K562 (cell line): Measurements from ENCODE around the gene A4GALT. TPM values are rescaled to one million over a fixed set of nuclear protein-coding genes. Genes with fewer than 3 reads are reported as not detected.

ENCODE experiments used
- ATAC-seq: fragments of 200-7000 bp; cut with Tn5 transposase; 3 replicates; pipeline ENCODE4 v1.9.1; 2020; ENCODE audit warnings: moderate library complexity
- BruUV-seq: library from RNA; stranded (reverse); fragments of 400-500 nt; replicated peaks from 2 replicates; lab custom pipeline; 2021; lab: Mats Ljungman, UMichigan
- CTCF ChIA-PET: fragments of 300-600 bp; formaldehyde crosslinking; extraction: SDS; loops from one replicate; lab custom pipeline; 2021; ENCODE audit warnings: low intra/inter-chr PET ratio; lab: Yijun Ruan, JAX
- POLR2A ChIA-PET: fragments of 300-600, 350-650 bp; sonication (Branson Sonifier 250); formaldehyde crosslinking; extraction: SDS; loops from one replicate; lab custom pipeline; 2021; ENCODE audit warnings: antibody characterized with exemption, inconsistent platforms; lab: Yijun Ruan, JAX
- DNase-seq, 4 experiments: peaks; one replicate each; pipeline versions ENCODE4 v3.0.0 to v3.0.0-alpha.2; 2011 to 2018; ENCODE audit warnings: low spot score in 3 of 4, mixed read lengths in 3 of 4; ENCODE audit errors: extremely low read depth in 1 of 4
- FAIRE-seq: peaks from 2 replicates; lab custom pipeline; 2011; peaks lifted over from hg19 to GRCh38; lab: Jason Lieb, UNC
- H2AFZ ChIP-seq: 2 replicates; pipeline ENCODE4 v1.6.0; 2011; ENCODE audit warnings: low read depth, low read length, control low read depth, inconsistent platforms
- H3K27ac ChIP-seq: fragments of 200-600 bp; 3 replicates; pipeline ENCODE4 v1.8.0; 2011; ENCODE audit warnings: low read depth, mild to moderate bottlenecking, control low read depth, inconsistent platforms, low read length, moderate library complexity, mixed read lengths; ENCODE audit errors: extremely low read depth
- H3K27me3 ChIP-seq, 2 experiments: fragments of 300-600 bp in 1 of 2; 2 replicates in 1 of 2; 3 replicates in 1 of 2; pipeline versions ENCODE4 v1.6.0 to v1.8.0; 2011; ENCODE audit warnings: inconsistent platforms in 2 of 2, low read length in 2 of 2, mild to moderate bottlenecking in 1 of 2, mixed read lengths in 1 of 2, moderate library complexity in 1 of 2; ENCODE audit not compliant: control insufficient read depth in 2 of 2, insufficient read depth in 2 of 2
- H3K36me3 ChIP-seq: fragments of 300-600 bp; 3 replicates; pipeline ENCODE4 v1.8.0; 2011; ENCODE audit warnings: mild to moderate bottlenecking, low read length, inconsistent platforms; ENCODE audit not compliant: control insufficient read depth, insufficient read depth
- H3K4me1 ChIP-seq, 2 experiments: fragments of 200-600 bp in 1 of 2; replicated peaks in 1 of 2; 2 replicates in 1 of 2; 3 replicates in 1 of 2; pipeline versions ENCODE4 v1.5.1 to v1.8.0; 2011; ENCODE audit warnings: inconsistent platforms in 2 of 2, low read length in 2 of 2, mild to moderate bottlenecking in 1 of 2, mixed read lengths in 1 of 2, moderate library complexity in 1 of 2; ENCODE audit not compliant: control insufficient read depth in 2 of 2, insufficient read depth in 2 of 2
- H3K4me2 ChIP-seq: 2 replicates; pipeline ENCODE4 v1.6.1; 2011; ENCODE audit warnings: low read length, control low read depth, inconsistent platforms, mixed read lengths; ENCODE audit not compliant: insufficient read depth
- H3K4me3 ChIP-seq: fragments of 200-600 bp; sonication (generic), shearing (Covaris generic); 2 replicates; pipeline ENCODE4 v1.5.1; 2016; ENCODE audit warnings: control low read depth, inconsistent platforms
- H3K79me2 ChIP-seq: fragments of 200-600 bp; 3 replicates; pipeline ENCODE4 v1.8.0; 2011; ENCODE audit warnings: low read length, inconsistent platforms; ENCODE audit not compliant: control insufficient read depth, insufficient read depth
- H3K9ac ChIP-seq, 2 experiments: 2 replicates each; pipeline versions ENCODE4 v1.6.0 to v1.6.1; 2011; ENCODE audit warnings: low read depth in 2 of 2, low read length in 2 of 2, control low read depth in 1 of 2, inconsistent platforms in 1 of 2, mild to moderate bottlenecking in 1 of 2, mixed read lengths in 1 of 2; ENCODE audit not compliant: insufficient read depth in 1 of 2
- H3K9me1 ChIP-seq: one replicate; pipeline ENCODE4 v1.6.0; 2011; ENCODE audit warnings: inconsistent platforms, mild to moderate bottlenecking, low read length, moderate library complexity; ENCODE audit not compliant: control insufficient read depth, insufficient read depth
- H3K9me3 ChIP-seq: replicated peaks from 2 replicates; pipeline ENCODE4 v1.5.1; 2011; ENCODE audit warnings: low read depth, low read length, inconsistent platforms; ENCODE audit not compliant: control insufficient read depth, insufficient read depth
- H4K20me1 ChIP-seq: replicated peaks from 2 replicates; pipeline ENCODE4 v1.6.1; 2011; ENCODE audit warnings: low read length, inconsistent platforms, mixed read lengths; ENCODE audit not compliant: control insufficient read depth, insufficient read depth
- ARID2 ChIP-seq: fragments of 450-650 bp; IDR thresholded peaks from 2 replicates; pipeline ENCODE4 v1.6.1; 2017; ENCODE audit warnings: antibody characterized with exemption, mild to moderate bottlenecking
- GTF2E2 ChIP-seq: fragments of 200-800 bp; sonication (Bioruptor generic); IDR thresholded peaks from 2 replicates; pipeline ENCODE4 v1.6.1; 2016; ENCODE audit warnings: missing genetic modification characterization, missing compliant biosample characterization
- PHB ChIP-seq: fragments of 250-450 bp; sonication (Bioruptor Pico); IDR thresholded peaks from 2 replicates; pipeline ENCODE4 v1.5.0; 2021
- SNRNP70 ChIP-seq: fragments of 200-400 bp; formaldehyde crosslinking; optimal IDR thresholded peaks from 2 replicates; pipeline ENCODE3; 2017; ENCODE audit warnings: low read depth, low read length
- ZNF165 ChIP-seq: fragments of 250-450 bp; sonication (Bioruptor Pico); IDR thresholded peaks from 2 replicates; pipeline ENCODE4 v1.4.0; 2020; ENCODE audit warnings: borderline replicate concordance
- WGBS: fragments of 100-300 bp; shearing (Covaris generic); methylation state at CpG from one replicate; pipeline ENCODE4 v1.1.6; 2016; ENCODE audit warnings: low coverage, mixed read lengths; ENCODE audit not compliant: insufficient coverage; ENCODE audit errors: missing lambda C conversion rate; 5-methylcytosine and 5-hydroxymethylcytosine counted together
- in situ Hi-C: fragments of 300-500 bp; cut with MboI; formaldehyde crosslinking; loops from 4 replicates; pipeline ENCODE4 v1.15.0; 2018; ENCODE audit warnings: inconsistent platforms, mixed read lengths
- intact Hi-C: fragments of 100-400 bp; cut with micrococcal nuclease; formaldehyde crosslinking; loops from 2 replicates; pipeline ENCODE4 v1.14.2; 2022
- polyA plus RNA-seq, 8 experiments: library from polyadenylated mRNA; depleted of rRNA in 4 of 8; stranded (reverse) in 5 of 8; unstranded in 3 of 8; fragments of >200 nt; fragmentation: Nextera tagmentation in 2 of 8; fragmentation: Illumina TruSeq in 1 of 8; extraction: Ambion mirVana in 2 of 8; extraction: Trizol in 1 of 8; gene quantifications; 2 replicates each; pipeline versions ENCODE4 v1.2.1 to v1.2.3, GENCODE V29; 2011 to 2014; ENCODE audit warnings: inconsistent platforms in 1 of 8, missing spikeins in 1 of 8
- total RNA-seq, 7 experiments: library from RNA; depleted of rRNA in 6 of 7; stranded (reverse); fragments of >200 nt in 6 of 7; fragmentation: Illumina TruSeq in 2 of 7; extraction: Trizol in 2 of 7; gene quantifications; 2 replicates each; pipeline versions ENCODE4 v1.2.1 to v1.2.3, GENCODE V29; 2011 to 2021; ENCODE audit warnings: low replicate concordance in 1 of 7
- TF ChIP-seq, protein P1 (sequence below): fragments of 250-450 bp; sonication (Bioruptor Pico); IDR thresholded peaks from 2 replicates; pipeline ENCODE4 v1.8.0; 2022; ENCODE audit warnings: moderate library complexity, mild to moderate bottlenecking, inconsistent platforms
- TF ChIP-seq, protein P2 (sequence below): sonication (generic); formaldehyde crosslinking; IDR thresholded peaks from 2 replicates; pipeline ENCODE4 v1.8.1; 2023; ENCODE audit warnings: mild to moderate bottlenecking, missing genetic modification reagents

The A4GALT gene
- total and polyA plus RNA-seq, 9 of the 15 experiments (the other 6 are each of a cell fraction or from before 2014, with no cell fraction given) = 0.07 to 0.11 TPM; not detected in 7

DNA sequence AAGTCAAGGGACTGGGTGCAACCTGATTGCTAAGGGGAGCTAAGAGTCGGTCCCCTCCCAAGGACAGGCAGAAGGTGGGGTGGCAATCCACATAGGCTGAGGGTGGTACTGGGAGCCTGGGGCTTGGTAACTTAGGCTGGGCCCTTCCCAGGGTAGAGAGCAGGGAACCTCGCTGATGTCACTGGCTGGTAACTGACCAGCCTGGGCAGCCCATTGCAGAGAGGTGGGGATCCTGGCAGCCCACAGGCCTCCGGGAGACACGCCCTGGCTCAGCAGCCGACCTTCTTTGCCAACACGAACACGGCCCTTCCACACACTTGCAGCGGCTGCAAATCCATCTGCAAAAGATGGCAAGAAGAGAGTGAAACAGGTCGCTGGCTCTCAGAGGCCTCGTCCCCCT, 25.4 kb downstream of the A4GALT start (continued):
- TF ChIP-seq GTF2E2 (no peak), ZNF165 (CRISPR knock-in tag) (no peak), PHB (CRISPR knock-in tag) (no peak), SNRNP70 (no peak)
- TF ChIP-seq, all 486 proteins: peak for 0

DNA sequence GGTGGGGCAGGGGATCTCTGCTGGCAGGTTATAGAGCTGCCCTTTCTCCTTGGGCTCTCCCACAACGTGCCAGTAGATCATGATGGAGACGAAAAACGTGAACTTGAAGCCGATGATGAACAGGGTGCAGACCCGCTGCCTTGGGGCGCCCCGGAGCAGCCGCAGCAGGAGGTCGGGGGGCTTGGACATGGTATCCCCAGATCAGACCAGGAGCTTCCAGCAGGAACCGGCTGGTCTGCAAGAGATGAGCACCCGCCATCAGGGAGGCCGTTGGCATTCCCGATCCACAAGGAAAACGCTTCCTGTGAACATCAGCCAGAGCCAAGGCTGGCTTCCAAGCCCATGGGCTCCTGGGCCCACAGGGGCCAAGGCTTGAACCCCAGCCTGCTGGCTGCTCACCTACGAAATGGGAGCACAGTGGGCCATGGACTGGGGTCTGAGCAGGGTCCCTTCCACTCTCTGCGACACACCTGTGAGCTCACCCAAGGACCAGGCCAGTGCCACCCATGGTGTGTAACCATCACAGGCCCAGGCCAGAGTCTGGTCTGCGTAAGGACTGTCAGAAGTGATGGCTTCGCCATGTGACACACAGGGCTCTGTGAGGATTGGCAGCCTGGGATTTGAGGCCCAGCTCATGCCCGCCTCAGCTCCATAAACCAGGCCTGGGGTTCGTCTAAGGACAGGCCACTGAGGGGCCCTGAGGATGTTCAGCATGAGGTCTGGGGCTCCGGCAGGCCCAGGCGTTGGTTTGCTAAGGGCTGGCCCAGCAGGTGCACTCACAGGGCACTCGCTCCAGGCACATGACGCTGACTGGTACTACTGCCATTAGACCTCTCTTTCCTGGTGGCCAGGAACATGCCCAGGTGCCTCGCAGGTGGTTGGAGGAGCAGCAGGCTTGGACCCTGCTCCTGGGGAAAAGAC, 26.6 kb downstream of the A4GALT start:
- FAIRE-seq (no peak), ATAC-seq (no peak), DNase-seq (no peak)
- H3K9me3 ChIP-seq = no peaks in the 10 kb centered on the region
- no peaks in the 10 kb centered on the region for H3K79me2 ChIP-seq
- no peaks in the 10 kb centered on the region for H3K36me3 ChIP-seq
- no peak overlapping the region for H3K27ac ChIP-seq
- H3K9me1 ChIP-seq = no peaks in the 10 kb centered on the region
- intact Hi-C loops (loop anchor here (10.0 kb wide), 1 partner anchor 69 kb away; no protein-coding TSS in a partner anchor), in situ Hi-C loops (no loop called here)
- H3K4me2 ChIP-seq = no peak overlapping the region
- no TSS peak for BruUV-seq
- 41% methylated on average over 14 of the region's 25 CpGs for WGBS
- peaks cover 0 to 20% of the 10 kb centered on the region in 2 experiments; a peak in 3 of 5 replicates for H3K4me1 ChIP-seq
- no peak for TF ChIP-seq ARID2
- TF ChIP-seq, protein P1, sequence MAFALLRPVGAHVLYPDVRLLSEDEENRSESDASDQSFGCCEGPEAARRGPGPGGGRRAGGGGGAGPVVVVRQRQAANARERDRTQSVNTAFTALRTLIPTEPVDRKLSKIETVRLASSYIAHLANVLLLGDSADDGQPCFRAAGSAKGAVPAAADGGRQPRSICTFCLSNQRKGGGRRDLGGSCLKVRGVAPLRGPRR (CRISPR knock-in tag) = no peak
- TF ChIP-seq, protein P2, sequence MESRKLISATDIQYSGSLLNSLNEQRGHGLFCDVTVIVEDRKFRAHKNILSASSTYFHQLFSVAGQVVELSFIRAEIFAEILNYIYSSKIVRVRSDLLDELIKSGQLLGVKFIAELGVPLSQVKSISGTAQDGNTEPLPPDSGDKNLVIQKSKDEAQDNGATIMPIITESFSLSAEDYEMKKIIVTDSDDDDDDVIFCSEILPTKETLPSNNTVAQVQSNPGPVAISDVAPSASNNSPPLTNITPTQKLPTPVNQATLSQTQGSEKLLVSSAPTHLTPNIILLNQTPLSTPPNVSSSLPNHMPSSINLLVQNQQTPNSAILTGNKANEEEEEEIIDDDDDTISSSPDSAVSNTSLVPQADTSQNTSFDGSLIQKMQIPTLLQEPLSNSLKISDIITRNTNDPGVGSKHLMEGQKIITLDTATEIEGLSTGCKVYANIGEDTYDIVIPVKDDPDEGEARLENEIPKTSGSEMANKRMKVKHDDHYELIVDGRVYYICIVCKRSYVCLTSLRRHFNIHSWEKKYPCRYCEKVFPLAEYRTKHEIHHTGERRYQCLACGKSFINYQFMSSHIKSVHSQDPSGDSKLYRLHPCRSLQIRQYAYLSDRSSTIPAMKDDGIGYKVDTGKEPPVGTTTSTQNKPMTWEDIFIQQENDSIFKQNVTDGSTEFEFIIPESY = no peak
- no peak overlapping the region for H3K9ac ChIP-seq
- peaks cover 0 to 24% of the 10 kb centered on the region in 2 experiments; a peak in 1 of 5 replicates for H3K27me3 ChIP-seq
- CTCF ChIA-PET = no interaction called here
- POLR2A ChIA-PET = interaction anchor here (1.4 kb wide), 1 partner anchor 11 kb away, joined by 3 read pairs; no protein-coding TSS in a partner anchor
- no peak overlapping the region for H2AFZ ChIP-seq
- no peak overlapping the region for H3K4me3 ChIP-seq
- H4K20me1 ChIP-seq = no peaks in the 10 kb centered on the region
